Epithelial cell of esophagus (primary cell): Measurements from ENCODE around the gene CCL23.

Experiments
- DNase-seq: peaks from one replicate; pipeline ENCODE4 v3.0.0; 2010; ENCODE audit warnings: low read depth
- H3K4me3 ChIP-seq: 2 replicates; pipeline ENCODE4 v1.5.1; 2011; ENCODE audit warnings: mild to moderate bottlenecking, low read length, control low read depth
- TF ChIP-seq, protein P1 (sequence below): IDR thresholded peaks from 2 replicates; pipeline ENCODE4 v1.5.1; 2011; ENCODE audit warnings: low read depth, mild to moderate bottlenecking, low read length, control low read depth, inconsistent platforms; ENCODE audit not compliant: insufficient read depth; ENCODE audit errors: missing control alignments

Gene CCL23

DNA sequence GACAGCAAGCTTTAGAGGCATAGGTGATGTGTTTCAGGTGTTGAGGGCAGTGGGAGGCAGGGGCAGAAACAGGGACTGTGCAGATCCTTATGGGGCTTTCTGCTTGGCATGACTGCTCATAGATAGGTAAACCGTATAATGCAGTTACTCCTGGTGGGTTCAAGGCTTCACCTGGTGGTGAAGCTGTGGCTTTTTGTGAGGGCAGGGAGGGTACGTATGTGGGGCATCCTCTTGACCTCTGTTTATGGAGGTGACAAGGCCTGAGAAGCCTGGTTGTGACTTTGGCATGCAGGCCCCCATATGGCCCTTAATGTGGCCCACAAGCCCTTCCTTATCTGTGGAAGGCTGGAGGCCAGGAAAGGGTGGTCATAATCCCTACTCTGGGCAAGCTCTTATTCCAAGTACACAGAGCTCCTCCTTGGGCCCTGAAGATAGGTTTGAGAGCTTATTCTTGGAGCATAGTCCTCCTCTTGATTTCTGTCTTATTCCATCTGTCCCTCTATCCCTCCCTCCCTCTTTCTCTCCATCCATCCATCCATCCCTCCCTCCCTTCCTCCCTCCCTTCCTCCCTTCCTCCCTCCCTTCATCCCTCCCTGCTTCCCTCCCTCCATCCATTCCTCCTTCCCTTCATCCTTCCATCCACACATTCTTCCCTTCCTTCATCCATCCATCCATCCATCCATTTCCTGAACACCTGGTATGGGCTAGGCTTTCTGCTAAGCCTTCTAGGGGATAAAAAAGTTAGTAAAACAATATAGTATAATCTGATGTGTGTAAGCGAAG is 35.2 kb downstream of the CCL23 start:
- H3K4me3 ChIP-seq, result no peak overlapping the region
- TF ChIP-seq, protein P1, sequence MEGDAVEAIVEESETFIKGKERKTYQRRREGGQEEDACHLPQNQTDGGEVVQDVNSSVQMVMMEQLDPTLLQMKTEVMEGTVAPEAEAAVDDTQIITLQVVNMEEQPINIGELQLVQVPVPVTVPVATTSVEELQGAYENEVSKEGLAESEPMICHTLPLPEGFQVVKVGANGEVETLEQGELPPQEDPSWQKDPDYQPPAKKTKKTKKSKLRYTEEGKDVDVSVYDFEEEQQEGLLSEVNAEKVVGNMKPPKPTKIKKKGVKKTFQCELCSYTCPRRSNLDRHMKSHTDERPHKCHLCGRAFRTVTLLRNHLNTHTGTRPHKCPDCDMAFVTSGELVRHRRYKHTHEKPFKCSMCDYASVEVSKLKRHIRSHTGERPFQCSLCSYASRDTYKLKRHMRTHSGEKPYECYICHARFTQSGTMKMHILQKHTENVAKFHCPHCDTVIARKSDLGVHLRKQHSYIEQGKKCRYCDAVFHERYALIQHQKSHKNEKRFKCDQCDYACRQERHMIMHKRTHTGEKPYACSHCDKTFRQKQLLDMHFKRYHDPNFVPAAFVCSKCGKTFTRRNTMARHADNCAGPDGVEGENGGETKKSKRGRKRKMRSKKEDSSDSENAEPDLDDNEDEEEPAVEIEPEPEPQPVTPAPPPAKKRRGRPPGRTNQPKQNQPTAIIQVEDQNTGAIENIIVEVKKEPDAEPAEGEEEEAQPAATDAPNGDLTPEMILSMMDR, result no peak
- DNase-seq, result no peak

DNA sequence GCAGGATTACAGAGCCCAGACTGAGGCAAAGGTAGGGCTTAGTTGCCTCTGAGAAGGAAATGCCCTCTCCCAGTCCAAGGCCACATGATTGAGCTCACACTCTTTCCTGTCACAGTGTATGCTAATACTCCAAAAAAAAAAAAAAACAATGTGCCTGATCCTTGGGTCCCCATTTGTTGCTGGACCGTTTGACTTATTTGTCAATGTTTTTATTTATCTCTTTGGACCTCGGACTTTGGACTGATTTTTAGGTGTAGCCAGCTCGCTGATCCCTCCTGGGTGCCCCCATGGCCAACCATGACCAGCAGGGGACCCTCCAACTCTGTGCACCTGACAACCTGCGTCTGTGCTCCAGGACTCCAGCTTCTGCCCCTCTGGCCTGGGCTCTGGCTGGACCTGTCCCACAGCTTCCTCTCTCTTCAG is 35.9 kb downstream of the CCL23 start:
- H3K4me3 ChIP-seq, result no peak overlapping the region
- TF ChIP-seq, protein P1, result no peak
- DNase-seq, result no peak

DNA sequence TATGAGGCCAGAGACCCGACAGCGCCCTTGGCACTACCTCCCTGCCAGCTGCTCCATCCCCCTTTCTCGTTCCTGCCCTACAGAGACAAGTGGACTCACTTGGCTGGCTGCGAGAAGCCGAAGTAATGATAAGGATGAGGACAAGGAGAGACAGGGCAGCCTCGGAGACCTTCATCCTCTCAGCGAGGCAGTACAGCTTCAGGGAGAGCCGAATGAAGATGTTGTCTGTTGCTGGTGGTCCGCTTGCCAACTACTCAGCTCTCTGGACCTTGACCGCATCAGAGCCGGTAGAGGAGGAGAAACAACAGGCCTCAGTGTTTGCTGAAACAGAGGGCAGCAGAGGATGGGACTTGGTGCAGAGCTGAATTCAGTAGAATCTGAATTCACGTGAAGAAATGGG is 36.5 kb downstream of the CCL23 start, which contains the start of gene CCL16:
Gene CCL16 (minus strand): TSS at position 252 of the 400 bp plus-strand sequence. CDS start 77 bp downstream, at position 175.
- H3K4me3 ChIP-seq, result no peak within 1 kb of the TSS
- TF ChIP-seq, protein P1, result no peak
- DNase-seq, result no peak

DNA sequence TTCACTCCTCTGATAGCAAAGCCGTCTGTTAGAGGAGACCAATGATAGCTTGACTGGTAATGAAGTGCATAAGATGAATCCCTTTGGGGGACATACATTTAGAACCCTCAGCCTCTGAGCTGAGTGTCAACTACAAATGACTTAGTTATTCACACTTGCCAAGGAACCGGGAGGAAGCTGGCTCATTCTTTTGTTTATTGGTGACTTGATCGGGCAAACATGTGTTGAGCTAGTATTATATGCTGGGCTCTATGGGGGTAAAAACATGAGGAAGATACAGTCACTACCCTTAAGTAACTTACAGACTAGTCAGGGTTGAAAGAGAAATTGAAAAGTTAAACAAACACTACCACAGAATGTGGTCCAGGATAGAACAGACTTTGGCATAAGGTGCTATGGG is 39.4 kb downstream of the CCL23 start:
- H3K4me3 ChIP-seq, result no peak overlapping the region

DNA sequence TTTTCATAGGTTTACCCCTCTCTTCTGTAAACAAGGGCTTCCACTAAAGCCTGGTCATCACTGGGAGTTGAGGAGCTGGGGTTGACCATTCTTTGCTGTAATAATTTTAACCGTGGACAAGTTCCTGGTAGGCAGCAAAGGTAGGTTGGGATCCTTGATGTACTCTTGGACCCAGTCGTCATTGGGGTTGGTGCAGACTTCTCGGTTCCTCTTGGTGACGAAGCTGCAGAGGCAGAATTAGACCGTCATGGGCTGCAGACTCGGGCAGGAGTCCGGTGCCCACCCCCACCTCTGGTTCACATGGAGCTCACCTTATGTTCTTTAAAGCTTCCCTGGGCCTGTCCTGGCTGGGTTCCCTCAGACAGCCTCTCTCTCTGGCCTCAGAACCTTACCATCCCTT is 40.3 kb downstream of the CCL23 start:
- TF ChIP-seq, protein P1, result no peak
- H3K4me3 ChIP-seq, result no peak overlapping the region
- no peak for DNase-seq

More for the DNA sequence above, 39.4 kb downstream of the CCL23 start:
- TF ChIP-seq, protein P1, result no peak
- peak; percentile 38 for DNase-seq

DNA sequence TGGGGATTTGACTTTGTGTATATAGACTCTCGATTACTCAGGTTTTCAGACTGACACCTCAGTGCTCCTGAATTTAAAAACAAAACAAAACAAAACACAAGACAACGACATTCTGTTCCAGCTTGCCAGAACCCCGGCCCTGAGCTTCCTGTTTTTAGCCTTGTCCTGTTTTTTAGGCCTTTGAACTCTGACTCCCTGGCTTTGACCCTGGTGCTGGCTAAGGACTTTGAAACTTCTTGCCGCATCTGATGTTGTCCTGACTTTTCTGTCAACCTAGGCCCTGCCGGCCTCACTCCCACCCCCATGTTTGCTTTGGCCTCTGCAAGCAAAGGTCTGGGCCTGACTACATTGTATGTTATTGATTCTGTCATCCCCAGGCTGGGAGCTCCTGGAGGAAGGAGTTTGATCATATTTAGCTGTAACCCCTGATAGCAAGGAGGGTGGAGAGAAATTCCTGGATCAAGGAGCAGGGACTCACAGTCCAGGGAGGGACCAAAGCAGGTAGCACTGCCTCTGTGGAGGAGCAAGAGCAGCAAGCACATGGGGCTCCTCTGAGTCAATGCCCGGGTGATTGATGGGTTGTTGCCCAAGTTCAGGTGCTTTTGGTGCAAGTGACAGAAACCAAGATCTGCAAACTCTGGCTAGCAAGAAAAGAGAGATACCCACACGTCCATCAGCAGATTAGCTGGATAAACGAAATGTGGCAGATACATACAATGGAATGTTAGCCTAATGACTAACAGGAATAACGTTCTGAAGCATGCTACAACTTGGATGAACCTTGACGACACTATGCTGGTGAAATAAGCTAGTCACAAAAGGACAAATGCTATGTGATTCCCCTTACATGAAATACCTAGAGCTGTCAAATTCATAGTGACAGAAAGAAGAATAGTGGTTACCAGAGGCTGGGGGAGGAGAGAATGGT is 44.2 kb downstream of the CCL23 start:
- H3K4me3 ChIP-seq, result no peak overlapping the region
- DNase-seq, result peak; percentile 92

More for the DNA sequence above, 44.2 kb downstream of the CCL23 start:
- TF ChIP-seq, protein P1, result no peak
